HL-60 (cell line): ENCODE measurements around the gene TCEA2.

ENCODE experiments used
- POLR2AphosphoS5 ChIP-seq: IDR thresholded peaks from 2 replicates; pipeline ENCODE4 v1.6.1; 2012; ENCODE audit warnings: low read depth
- TF ChIP-seq, protein P1 (sequence below): IDR thresholded peaks from one replicate; pipeline ENCODE4 v1.5.1; 2011; ENCODE audit warnings: low read length, control low read depth, inconsistent platforms; ENCODE audit not compliant: insufficient read depth

- TF ChIP-seq POLR2AphosphoS5 = no peak
- TF ChIP-seq, protein P1, sequence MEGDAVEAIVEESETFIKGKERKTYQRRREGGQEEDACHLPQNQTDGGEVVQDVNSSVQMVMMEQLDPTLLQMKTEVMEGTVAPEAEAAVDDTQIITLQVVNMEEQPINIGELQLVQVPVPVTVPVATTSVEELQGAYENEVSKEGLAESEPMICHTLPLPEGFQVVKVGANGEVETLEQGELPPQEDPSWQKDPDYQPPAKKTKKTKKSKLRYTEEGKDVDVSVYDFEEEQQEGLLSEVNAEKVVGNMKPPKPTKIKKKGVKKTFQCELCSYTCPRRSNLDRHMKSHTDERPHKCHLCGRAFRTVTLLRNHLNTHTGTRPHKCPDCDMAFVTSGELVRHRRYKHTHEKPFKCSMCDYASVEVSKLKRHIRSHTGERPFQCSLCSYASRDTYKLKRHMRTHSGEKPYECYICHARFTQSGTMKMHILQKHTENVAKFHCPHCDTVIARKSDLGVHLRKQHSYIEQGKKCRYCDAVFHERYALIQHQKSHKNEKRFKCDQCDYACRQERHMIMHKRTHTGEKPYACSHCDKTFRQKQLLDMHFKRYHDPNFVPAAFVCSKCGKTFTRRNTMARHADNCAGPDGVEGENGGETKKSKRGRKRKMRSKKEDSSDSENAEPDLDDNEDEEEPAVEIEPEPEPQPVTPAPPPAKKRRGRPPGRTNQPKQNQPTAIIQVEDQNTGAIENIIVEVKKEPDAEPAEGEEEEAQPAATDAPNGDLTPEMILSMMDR = no peak
Measured at GRCh38 chr20:64099880-64100565, 37.0 kb downstream of the TCEA2 start.
